Activated naive CD4-positive, alpha-beta T cell treated with anti-CD3 and anti-CD28 coated beads for 36 hours (primary cell): ENCODE data around the gene TFF3. TPM values are rescaled to one million over a fixed set of nuclear protein-coding genes. Genes with fewer than 3 reads are reported as not detected.
A peak's percentile ranks its signal among the peaks of the same experiment; 100 is the strongest.

Source experiments
- CTCF ChIA-PET: fragments of 350-600 bp; sonication (Branson Sonifier 250); formaldehyde crosslinking; loops from one replicate; lab custom pipeline; 2021; ENCODE audit warnings: antibody characterized with exemption; lab: Charles Lee
- DNase-seq: peaks from one replicate; pipeline ENCODE4 v3.0.0-alpha.2; 2020
- H3K27ac Mint-ChIP-seq: one replicate; pipeline ENCODE4 v1.8.0; 2021; ENCODE audit warnings: mild to moderate bottlenecking, mixed read lengths
- H3K27me3 Mint-ChIP-seq: one replicate; pipeline ENCODE4 v1.8.0; 2021; ENCODE audit warnings: low read depth, mixed read lengths
- H3K36me3 Mint-ChIP-seq: one replicate; pipeline ENCODE4 v1.8.0; 2021; ENCODE audit warnings: low read depth, mixed read lengths
- H3K4me1 Mint-ChIP-seq: one replicate; pipeline ENCODE4 v1.8.0; 2021; ENCODE audit warnings: low read depth, mixed read lengths
- H3K4me3 Mint-ChIP-seq: one replicate; pipeline ENCODE4 v1.8.0; 2021; ENCODE audit warnings: mild to moderate bottlenecking, moderate library complexity, mixed read lengths
- H3K9me3 Mint-ChIP-seq: one replicate; pipeline ENCODE4 v1.8.0; 2021; ENCODE audit warnings: mixed read lengths
- intact Hi-C: fragments of 100-400 bp; cut with micrococcal nuclease; formaldehyde crosslinking; loops from one replicate; pipeline ENCODE4 v1.15.1; 2023
- total RNA-seq, 2 experiments: library from RNA; stranded (reverse); gene quantifications; one replicate each; pipeline ENCODE4 v1.2.3, GENCODE V29; 2021

TFF3 gene
- not detected for total RNA-seq

GRCh38 chr21:42315296-42315891 is at the start of gene TFF3:
TSS of gene TFF3 (minus strand) at chr21:42315409. CDS start at chr21:42315374, 35 bp downstream.
- peaks cover 3% of the 10 kb centered on the region for H3K27me3 Mint-ChIP-seq
- H3K4me3 Mint-ChIP-seq = no peak within 1 kb of the TSS
- intact Hi-C loops = no loop called here
- DNase-seq = no peak
- H3K4me1 Mint-ChIP-seq = peaks cover 2% of the 10 kb centered on the region
- CTCF ChIA-PET = no interaction called here
- H3K36me3 Mint-ChIP-seq = no peaks in the 10 kb centered on the region
- no peaks in the 10 kb centered on the region for H3K9me3 Mint-ChIP-seq
- H3K27ac Mint-ChIP-seq = no peak within 1 kb of the TSS

DNA sequence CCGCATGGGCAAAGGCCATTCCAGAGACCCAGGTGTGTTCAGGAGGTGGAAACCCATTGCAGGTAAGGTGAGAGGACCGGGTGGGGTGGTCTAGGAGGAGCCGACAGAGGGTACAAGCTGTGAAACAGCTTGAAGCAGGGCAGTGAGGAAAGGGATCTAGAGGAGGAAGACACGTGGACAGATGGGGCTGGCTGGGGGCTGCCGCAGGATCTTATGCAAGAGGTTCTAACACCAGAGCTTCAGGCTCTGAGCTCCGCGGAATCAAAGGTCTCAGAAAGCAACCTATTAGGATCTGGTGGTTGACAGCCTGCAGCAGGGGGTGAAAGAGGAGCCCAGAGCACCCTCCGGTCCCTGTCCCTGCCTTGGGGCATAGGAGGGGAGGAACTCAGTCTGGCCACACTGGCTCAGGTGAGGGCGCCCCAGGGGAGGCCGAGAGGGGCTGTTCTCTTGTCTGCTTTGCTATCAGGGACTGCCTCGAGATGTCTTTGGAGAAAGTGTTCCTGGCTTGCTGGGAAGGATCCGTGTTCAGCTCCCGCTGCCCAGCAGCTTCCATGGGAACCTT is 49.2 kb upstream of the TFF3 start:
- CTCF ChIA-PET = interaction anchor here (0.7 to 1.1 kb wide), 3 partner anchors 17 to 219 kb away, joined by 3 read pairs; no protein-coding TSS in a partner anchor
- Mint-ChIP-seq H3K27me3 (no peaks in the 10 kb centered on the region), H3K9me3 (no peaks in the 10 kb centered on the region), H3K27ac (no peak overlapping the region), H3K4me1 (peaks cover 6% of the 10 kb centered on the region), H3K36me3 (no peaks in the 10 kb centered on the region), H3K4me3 (no peak overlapping the region)
- intact Hi-C loops = no loop called here
- no peak for DNase-seq

DNA sequence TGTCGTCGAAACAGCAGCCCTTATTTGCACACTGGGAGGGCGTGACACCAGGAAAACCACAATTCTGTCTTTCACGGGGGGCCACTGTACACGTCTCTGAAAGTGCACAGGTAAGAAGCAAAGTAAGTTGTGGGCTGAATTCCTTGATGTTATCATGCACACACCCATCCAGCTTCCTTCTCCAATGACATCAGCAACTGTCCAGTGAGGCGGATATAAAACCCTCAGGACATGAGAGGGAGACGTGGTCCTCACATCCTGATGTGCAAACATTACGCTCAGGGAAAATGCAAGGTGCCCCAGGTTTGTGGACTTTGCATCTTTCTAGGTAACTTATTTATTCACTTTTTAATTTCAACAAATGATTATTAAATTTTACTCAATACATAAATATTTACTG is 48.1 kb upstream of the TFF3 start:
- CTCF ChIA-PET = no interaction called here
- Mint-ChIP-seq H3K4me3 (no peak overlapping the region), H3K9me3 (no peaks in the 10 kb centered on the region), H3K27me3 (no peaks in the 10 kb centered on the region), H3K36me3 (no peaks in the 10 kb centered on the region), H3K27ac (no peak overlapping the region), H3K4me1 (peaks cover 4% of the 10 kb centered on the region)
- DNase-seq = no peak
- intact Hi-C loops = no loop called here

GRCh38 chr21:42362700-42363099 is 47.5 kb upstream of the TFF3 start:
- Mint-ChIP-seq H3K27ac (no peak overlapping the region), H3K36me3 (no peaks in the 10 kb centered on the region), H3K9me3 (no peaks in the 10 kb centered on the region), H3K4me1 (no peaks in the 10 kb centered on the region), H3K4me3 (no peak overlapping the region), H3K27me3 (no peaks in the 10 kb centered on the region)
- CTCF ChIA-PET = interaction anchor here (0.7 kb wide), 1 partner anchor 104 kb away, joined by 4 read pairs; no protein-coding TSS in a partner anchor
- no peak for DNase-seq
- intact Hi-C loops = no loop called here

GRCh38 chr21:42362198-42362597 is 47.0 kb upstream of the TFF3 start:
- H3K27ac Mint-ChIP-seq = no peak overlapping the region
- no peaks in the 10 kb centered on the region for H3K36me3 Mint-ChIP-seq
- intact Hi-C loops = no loop called here
- CTCF ChIA-PET = interaction anchor here (0.7 to 1.7 kb wide), 3 partner anchors 25 to 103 kb away, joined by 4 to 6 read pairs (median 6); no protein-coding TSS in a partner anchor
- no peaks in the 10 kb centered on the region for H3K9me3 Mint-ChIP-seq
- H3K4me1 Mint-ChIP-seq = no peaks in the 10 kb centered on the region
- no peaks in the 10 kb centered on the region for H3K27me3 Mint-ChIP-seq
- no peak for DNase-seq
- no peak overlapping the region for H3K4me3 Mint-ChIP-seq

DNA sequence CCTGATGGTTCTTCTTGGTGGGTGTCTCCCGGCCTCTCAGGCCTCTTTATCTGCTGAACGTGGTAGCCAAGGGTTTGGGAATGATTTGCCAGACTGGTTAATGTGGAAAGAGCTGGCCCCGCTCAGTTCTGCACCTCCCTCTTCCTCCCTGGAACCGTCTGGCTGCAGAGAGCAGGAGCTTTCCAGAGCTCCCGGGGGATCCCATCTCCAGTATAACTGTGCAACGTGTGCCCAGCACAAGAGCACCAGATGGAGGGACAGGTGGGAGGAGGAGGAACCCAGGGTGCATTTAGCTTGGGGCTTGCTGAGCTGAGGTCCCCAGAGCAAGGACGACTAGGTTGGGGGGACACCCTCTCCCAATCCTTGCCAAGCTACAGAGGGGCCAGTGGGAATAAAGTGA is 46.1 kb upstream of the TFF3 start:
- no peaks in the 10 kb centered on the region for H3K4me1 Mint-ChIP-seq
- CTCF ChIA-PET = interaction anchor here (0.7 to 2.2 kb wide), 13 partner anchors 13 to 125 kb away, joined by 3 to 9 read pairs (median 4); no protein-coding TSS in a partner anchor
- no peak overlapping the region for H3K4me3 Mint-ChIP-seq
- H3K36me3 Mint-ChIP-seq = no peaks in the 10 kb centered on the region
- H3K27me3 Mint-ChIP-seq = no peaks in the 10 kb centered on the region
- DNase-seq = no peak
- no peak overlapping the region for H3K27ac Mint-ChIP-seq
- H3K9me3 Mint-ChIP-seq = peaks cover 2% of the 10 kb centered on the region
- intact Hi-C loops = no loop called here

DNA sequence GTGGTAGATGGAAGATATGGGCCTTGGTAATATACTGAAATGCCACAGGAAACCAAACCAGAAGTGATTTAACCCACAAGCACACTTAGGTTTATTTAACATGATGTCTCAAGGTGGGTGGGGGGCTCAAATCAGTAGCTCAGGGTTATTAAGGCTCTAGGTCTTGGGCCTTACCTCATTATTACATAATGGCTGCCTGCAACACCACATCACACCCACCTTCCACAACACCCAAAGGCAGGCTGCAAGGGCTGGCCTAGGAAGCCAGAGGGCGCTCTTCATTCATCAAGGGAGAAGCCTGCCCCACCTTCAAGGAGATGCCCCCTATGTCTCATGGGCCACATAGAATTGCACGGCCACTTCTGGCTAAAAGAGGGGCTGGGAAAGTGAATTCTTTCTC is 45.1 kb upstream of the TFF3 start:
- DNase-seq = peak; percentile 37
- Mint-ChIP-seq H3K4me3 (no peak overlapping the region), H3K4me1 (no peaks in the 10 kb centered on the region), H3K27ac (no peak overlapping the region), H3K9me3 (peaks cover 8% of the 10 kb centered on the region), H3K27me3 (no peaks in the 10 kb centered on the region), H3K36me3 (no peaks in the 10 kb centered on the region)
- CTCF ChIA-PET = interaction anchor here (0.5 to 2.2 kb wide), 12 partner anchors 13 to 126 kb away, joined by 3 to 9 read pairs (median 4); no protein-coding TSS in a partner anchor
- intact Hi-C loops = no loop called here

- peaks cover 14% of the 10 kb centered on the region for H3K9me3 Mint-ChIP-seq
- no peaks in the 10 kb centered on the region for H3K27me3 Mint-ChIP-seq
- CTCF ChIA-PET = no interaction called here
- H3K4me3 Mint-ChIP-seq = no peak overlapping the region
- H3K36me3 Mint-ChIP-seq = peaks cover 3% of the 10 kb centered on the region
- H3K4me1 Mint-ChIP-seq = no peaks in the 10 kb centered on the region
- no peak for DNase-seq
- H3K27ac Mint-ChIP-seq = no peak overlapping the region
- intact Hi-C loops = no loop called here
These were observed 43.7 kb upstream of the TFF3 start for GRCh38 chr21:42358937-42359336.

DNA sequence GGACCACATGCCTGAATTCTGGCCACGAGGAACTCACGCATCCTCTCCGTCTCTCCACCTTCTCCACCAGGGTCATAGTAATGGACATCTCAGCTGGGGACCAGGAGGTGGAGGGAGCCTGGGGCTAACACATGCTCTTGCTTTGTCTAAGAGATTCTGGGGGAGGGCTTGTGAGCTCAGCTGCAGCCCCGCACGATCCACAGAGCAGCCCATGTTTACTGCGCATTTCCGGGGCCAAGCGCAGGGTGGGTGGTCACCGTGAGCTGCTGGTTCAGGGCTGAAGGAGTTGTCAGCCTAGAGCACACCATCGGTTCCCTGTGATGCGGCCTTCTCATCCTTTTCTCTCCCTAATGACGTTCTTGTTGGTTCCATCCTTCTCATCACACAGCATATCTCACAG is 43.1 kb upstream of the TFF3 start:
- no peaks in the 10 kb centered on the region for H3K27me3 Mint-ChIP-seq
- H3K4me3 Mint-ChIP-seq = no peak overlapping the region
- H3K9me3 Mint-ChIP-seq = peaks cover 17% of the 10 kb centered on the region
- intact Hi-C loops = no loop called here
- no peaks in the 10 kb centered on the region for H3K4me1 Mint-ChIP-seq
- CTCF ChIA-PET = interaction anchor here (1.3 kb wide), 1 partner anchor 23 kb away, joined by 6 read pairs; no protein-coding TSS in a partner anchor
- H3K27ac Mint-ChIP-seq = no peak overlapping the region
- H3K36me3 Mint-ChIP-seq = peaks cover 3% of the 10 kb centered on the region
- no peak for DNase-seq

GRCh38 chr21:42357307-42357706 is 42.1 kb upstream of the TFF3 start:
- Mint-ChIP-seq H3K27ac (no peak overlapping the region), H3K27me3 (no peaks in the 10 kb centered on the region), H3K36me3 (peaks cover 3% of the 10 kb centered on the region), H3K9me3 (peaks cover 17% of the 10 kb centered on the region), H3K4me3 (no peak overlapping the region), H3K4me1 (no peaks in the 10 kb centered on the region)
- no peak for DNase-seq
- intact Hi-C loops = no loop called here
- CTCF ChIA-PET = interaction anchor here (0.7 to 1.3 kb wide), 3 partner anchors 24 to 212 kb away, joined by 3 to 6 read pairs (median 3); no protein-coding TSS in a partner anchor

DNA sequence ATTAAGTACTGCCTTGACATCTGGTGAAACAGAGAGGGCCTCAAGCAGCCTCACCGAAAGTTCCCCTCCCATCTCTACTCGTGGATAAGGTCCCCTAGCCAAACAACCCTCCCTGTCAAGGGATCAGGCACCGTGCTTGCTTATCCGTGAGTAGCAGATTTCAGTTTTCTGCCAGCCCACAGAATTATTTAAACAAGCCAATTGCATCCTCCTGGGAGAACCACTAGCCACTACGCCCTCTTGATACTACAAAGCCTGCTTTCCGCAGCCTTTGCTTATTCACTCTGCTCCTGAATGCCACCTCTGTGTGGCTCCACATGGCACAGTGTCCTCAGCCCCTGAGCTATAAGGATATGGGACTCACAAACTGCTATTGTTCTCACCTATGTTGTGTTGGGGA is 41.4 kb upstream of the TFF3 start:
- no peak for DNase-seq
- H3K4me1 Mint-ChIP-seq = no peaks in the 10 kb centered on the region
- no peak overlapping the region for H3K27ac Mint-ChIP-seq
- H3K27me3 Mint-ChIP-seq = no peaks in the 10 kb centered on the region
- no peak overlapping the region for H3K4me3 Mint-ChIP-seq
- CTCF ChIA-PET = interaction anchor here (0.7 to 1.1 kb wide), 2 partner anchors 47 to 212 kb away, joined by 3 read pairs; no protein-coding TSS in a partner anchor
- intact Hi-C loops = no loop called here
- peaks cover 3% of the 10 kb centered on the region for H3K36me3 Mint-ChIP-seq
- peaks cover 17% of the 10 kb centered on the region for H3K9me3 Mint-ChIP-seq

DNA sequence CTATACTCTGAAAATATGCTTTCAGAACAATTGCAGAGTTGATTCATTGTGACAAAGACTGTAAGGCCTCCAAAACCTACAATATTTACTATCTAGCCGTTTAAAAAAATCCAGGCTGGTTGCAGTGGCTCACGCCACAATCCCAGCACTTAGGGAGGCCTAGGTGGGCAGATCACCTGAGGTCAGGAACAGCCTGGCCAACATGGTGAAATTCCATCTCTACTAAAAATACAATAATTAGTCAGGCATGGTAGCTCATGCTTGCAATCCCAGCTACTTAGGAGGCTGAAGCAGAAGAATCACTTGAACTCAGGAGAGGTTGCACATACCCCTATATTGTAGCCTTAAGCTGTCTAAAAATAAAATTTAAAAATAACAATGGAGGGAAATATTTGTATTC is 40.8 kb upstream of the TFF3 start:
- no peak overlapping the region for H3K27ac Mint-ChIP-seq
- intact Hi-C loops = no loop called here
- no peaks in the 10 kb centered on the region for H3K4me1 Mint-ChIP-seq
- H3K36me3 Mint-ChIP-seq = peaks cover 3% of the 10 kb centered on the region
- DNase-seq = no peak
- no peak overlapping the region for H3K4me3 Mint-ChIP-seq
- CTCF ChIA-PET = no interaction called here
- H3K27me3 Mint-ChIP-seq = no peaks in the 10 kb centered on the region
- H3K9me3 Mint-ChIP-seq = peaks cover 17% of the 10 kb centered on the region

GRCh38 chr21:42353623-42354022 is 38.4 kb upstream of the TFF3 start:
- H3K4me3 Mint-ChIP-seq = no peak overlapping the region
- no peak overlapping the region for H3K27ac Mint-ChIP-seq
- peaks cover 3% of the 10 kb centered on the region for H3K36me3 Mint-ChIP-seq
- no peak for DNase-seq
- no peaks in the 10 kb centered on the region for H3K4me1 Mint-ChIP-seq
- intact Hi-C loops = no loop called here
- no peaks in the 10 kb centered on the region for H3K27me3 Mint-ChIP-seq
- peaks cover 17% of the 10 kb centered on the region for H3K9me3 Mint-ChIP-seq
- CTCF ChIA-PET = interaction anchor here (0.9 to 1.2 kb wide), 2 partner anchors 88 to 301 kb away, joined by 3 read pairs; no protein-coding TSS in a partner anchor
